Activated naive CD8-positive, alpha-beta T cell (primary cell): ENCODE measurements around the gene PPIE.
A peak's percentile ranks its signal among the peaks of the same experiment; 100 is the strongest.

ENCODE experiments used
- H3K27ac Mint-ChIP-seq: one replicate; pipeline ENCODE4 v1.8.0; 2021; ENCODE audit warnings: mixed read lengths
- H3K27me3 Mint-ChIP-seq: one replicate; pipeline ENCODE4 v1.8.0; 2021; ENCODE audit warnings: mixed read lengths
- H3K36me3 Mint-ChIP-seq: one replicate; pipeline ENCODE4 v1.8.0; 2021; ENCODE audit warnings: mixed read lengths
- H3K4me1 Mint-ChIP-seq: one replicate; pipeline ENCODE4 v1.8.0; 2021; ENCODE audit warnings: low read depth, mixed read lengths
- H3K4me3 Mint-ChIP-seq: one replicate; pipeline ENCODE4 v1.8.0; 2021; ENCODE audit warnings: mild to moderate bottlenecking, mixed read lengths
- H3K9me3 Mint-ChIP-seq: one replicate; pipeline ENCODE4 v1.8.0; 2021; ENCODE audit warnings: low read depth, mixed read lengths

The PPIE gene

GRCh38 chr1:39733161-39733560 is 5.5 kb upstream of the PPIE start:
- H3K27ac Mint-ChIP-seq, result no peak overlapping the region
- H3K9me3 Mint-ChIP-seq, result no peaks in the 10 kb centered on the region
- no peaks in the 10 kb centered on the region for H3K4me1 Mint-ChIP-seq
- no peak overlapping the region for H3K4me3 Mint-ChIP-seq
- H3K27me3 Mint-ChIP-seq, result peaks cover 40% of the 10 kb centered on the region
- H3K36me3 Mint-ChIP-seq, result peaks cover 4% of the 10 kb centered on the region

- Mint-ChIP-seq H3K27me3 (peaks cover 18% of the 10 kb centered on the region), H3K4me3 (no peak overlapping the region), H3K36me3 (peaks cover 8% of the 10 kb centered on the region), H3K27ac (no peak overlapping the region), H3K9me3 (no peaks in the 10 kb centered on the region), H3K4me1 (peaks cover 19% of the 10 kb centered on the region)
These were observed 3.0 kb upstream of the PPIE start for GRCh38 chr1:39735731-39736130.

GRCh38 chr1:39737546-39738169 is 1.0 kb upstream of the PPIE start:
- H3K4me3 Mint-ChIP-seq, result no peak overlapping the region

GRCh38 chr1:39745016-39745670 is 6.5 kb downstream of the PPIE start:
- Mint-ChIP-seq H3K36me3 (peaks cover 19% of the 10 kb centered on the region), H3K27me3 (no peaks in the 10 kb centered on the region), H3K4me3 (no peak overlapping the region), H3K4me1 (peaks cover 18% of the 10 kb centered on the region), H3K9me3 (no peaks in the 10 kb centered on the region), H3K27ac (no peak overlapping the region)

More at GRCh38 chr1:39737546-39738169, 1.0 kb upstream of the PPIE start:
- H3K4me1 Mint-ChIP-seq, result peaks cover 25% of the 10 kb centered on the region
- H3K36me3 Mint-ChIP-seq, result peaks cover 15% of the 10 kb centered on the region
- no peaks in the 10 kb centered on the region for H3K9me3 Mint-ChIP-seq
- H3K27me3 Mint-ChIP-seq, result peaks cover 13% of the 10 kb centered on the region
- H3K27ac Mint-ChIP-seq, result no peak overlapping the region

- Mint-ChIP-seq H3K36me3 (peaks cover 12% of the 10 kb centered on the region), H3K27me3 (no peaks in the 10 kb centered on the region), H3K9me3 (no peaks in the 10 kb centered on the region), H3K27ac (no peak overlapping the region), H3K4me3 (no peak overlapping the region), H3K4me1 (peaks cover 7% of the 10 kb centered on the region)
These were observed 12.9 kb downstream of the PPIE start for GRCh38 chr1:39751595-39751994.

GRCh38 chr1:39752703-39753102 is 14.0 kb downstream of the PPIE start:
- H3K4me3 Mint-ChIP-seq, result no peak overlapping the region
- H3K36me3 Mint-ChIP-seq, result peaks cover 12% of the 10 kb centered on the region
- H3K4me1 Mint-ChIP-seq, result peaks cover 1% of the 10 kb centered on the region
- no peaks in the 10 kb centered on the region for H3K9me3 Mint-ChIP-seq
- H3K27ac Mint-ChIP-seq, result no peak overlapping the region
- no peaks in the 10 kb centered on the region for H3K27me3 Mint-ChIP-seq

GRCh38 chr1:39753132-39754025 is 14.7 kb downstream of the PPIE start:
- no peaks in the 10 kb centered on the region for H3K4me1 Mint-ChIP-seq
- H3K27me3 Mint-ChIP-seq, result no peaks in the 10 kb centered on the region
- H3K36me3 Mint-ChIP-seq, result peaks cover 12% of the 10 kb centered on the region
- no peak overlapping the region for H3K27ac Mint-ChIP-seq
- no peak overlapping the region for H3K4me3 Mint-ChIP-seq
- no peaks in the 10 kb centered on the region for H3K9me3 Mint-ChIP-seq

GRCh38 chr1:39754026-39754570 is 15.4 kb downstream of the PPIE start:
- no peak overlapping the region for H3K4me3 Mint-ChIP-seq
- H3K4me1 Mint-ChIP-seq, result no peaks in the 10 kb centered on the region
- no peaks in the 10 kb centered on the region for H3K27me3 Mint-ChIP-seq
- H3K36me3 Mint-ChIP-seq, result peaks cover 12% of the 10 kb centered on the region
- H3K9me3 Mint-ChIP-seq, result no peaks in the 10 kb centered on the region
- H3K27ac Mint-ChIP-seq, result no peak overlapping the region

- no peaks in the 10 kb centered on the region for H3K27me3 Mint-ChIP-seq
- H3K9me3 Mint-ChIP-seq, result no peaks in the 10 kb centered on the region
- no peaks in the 10 kb centered on the region for H3K4me1 Mint-ChIP-seq
- no peak overlapping the region for H3K27ac Mint-ChIP-seq
- H3K36me3 Mint-ChIP-seq, result peaks cover 8% of the 10 kb centered on the region
- H3K4me3 Mint-ChIP-seq, result no peak overlapping the region
These were observed 16.3 kb downstream of the PPIE start for GRCh38 chr1:39754906-39755504.

- H3K4me3 Mint-ChIP-seq, result no peak overlapping the region
- H3K4me1 Mint-ChIP-seq, result no peaks in the 10 kb centered on the region
- no peaks in the 10 kb centered on the region for H3K9me3 Mint-ChIP-seq
- no peaks in the 10 kb centered on the region for H3K27me3 Mint-ChIP-seq
- peak overlapping the region; percentile 50 for H3K27ac Mint-ChIP-seq
- H3K36me3 Mint-ChIP-seq, result peaks cover 3% of the 10 kb centered on the region
These were observed 17.4 kb downstream of the PPIE start for GRCh38 chr1:39755965-39756659.

- H3K4me3 Mint-ChIP-seq, result no peak overlapping the region
- no peak overlapping the region for H3K27ac Mint-ChIP-seq
- no peaks in the 10 kb centered on the region for H3K4me1 Mint-ChIP-seq
- no peaks in the 10 kb centered on the region for H3K36me3 Mint-ChIP-seq
- no peaks in the 10 kb centered on the region for H3K27me3 Mint-ChIP-seq
- no peaks in the 10 kb centered on the region for H3K9me3 Mint-ChIP-seq
These were observed 18.8 kb downstream of the PPIE start for GRCh38 chr1:39757501-39757900.

GRCh38 chr1:39758556-39759435 is 20.1 kb downstream of the PPIE start:
- Mint-ChIP-seq H3K27me3 (no peaks in the 10 kb centered on the region), H3K4me3 (no peak overlapping the region), H3K4me1 (no peaks in the 10 kb centered on the region), H3K9me3 (no peaks in the 10 kb centered on the region), H3K27ac (no peak overlapping the region), H3K36me3 (no peaks in the 10 kb centered on the region)

GRCh38 chr1:39759436-39759726 is 20.7 kb downstream of the PPIE start:
- H3K4me3 Mint-ChIP-seq, result no peak overlapping the region
- no peaks in the 10 kb centered on the region for H3K4me1 Mint-ChIP-seq
- H3K27ac Mint-ChIP-seq, result no peak overlapping the region
- no peaks in the 10 kb centered on the region for H3K9me3 Mint-ChIP-seq
- no peaks in the 10 kb centered on the region for H3K36me3 Mint-ChIP-seq
- no peaks in the 10 kb centered on the region for H3K27me3 Mint-ChIP-seq
